MCF 10A (cell line): ENCODE results near the gene CHRNA4. TPM values are rescaled to one million over a fixed set of nuclear protein-coding genes. Genes with fewer than 3 reads are reported as not detected.

Experiments used
- BruUV-seq: library from RNA; stranded (reverse); fragments of 400-500 nt; replicated peaks from 2 replicates; lab custom pipeline; 2021; lab: Mats Ljungman, UMichigan
- CTCF ChIA-PET: fragments of 300-600 bp; sonication (Branson Sonifier 250); formaldehyde crosslinking; extraction: SDS; loops from one replicate; lab custom pipeline; 2021; ENCODE audit warnings: antibody characterized with exemption, inconsistent platforms; lab: Yijun Ruan, JAX
- POLR2A ChIA-PET: fragments of 300-600, 350-650 bp; sonication (Branson Sonifier 250); formaldehyde crosslinking; extraction: SDS; loops from one replicate; lab custom pipeline; 2020; ENCODE audit warnings: antibody characterized with exemption, inconsistent platforms; lab: Yijun Ruan, JAX
- DNase-seq: peaks from one replicate; pipeline ENCODE4 v3.0.0-alpha.2; 2018; ENCODE audit not compliant: unreplicated experiment
- H3K27ac Mint-ChIP-seq: one replicate; pipeline ENCODE4 v1.8.0; 2022; ENCODE audit warnings: mild to moderate bottlenecking, low read depth, mixed read lengths; ENCODE audit not compliant: unreplicated experiment
- H3K27me3 Mint-ChIP-seq: one replicate; pipeline ENCODE4 v1.8.0; 2022; ENCODE audit warnings: mixed read lengths; ENCODE audit not compliant: insufficient read depth, unreplicated experiment
- H3K36me3 Mint-ChIP-seq: one replicate; pipeline ENCODE4 v1.8.0; 2022; ENCODE audit warnings: mild to moderate bottlenecking, moderate library complexity, mixed read lengths; ENCODE audit not compliant: insufficient read depth, unreplicated experiment
- H3K4me1 Mint-ChIP-seq: one replicate; pipeline ENCODE4 v1.8.0; 2022; ENCODE audit warnings: mixed read lengths; ENCODE audit not compliant: insufficient read depth, unreplicated experiment
- H3K4me3 Mint-ChIP-seq: one replicate; pipeline ENCODE4 v1.8.0; 2022; ENCODE audit warnings: mild to moderate bottlenecking, moderate library complexity, mixed read lengths; ENCODE audit not compliant: unreplicated experiment
- H3K9me3 Mint-ChIP-seq: one replicate; pipeline ENCODE4 v1.8.0; 2022; ENCODE audit warnings: mixed read lengths; ENCODE audit not compliant: unreplicated experiment
- intact Hi-C: fragments of 100-400 bp; cut with micrococcal nuclease; formaldehyde crosslinking; loops from 2 replicates; pipeline ENCODE4 v1.14.1; 2022
- total RNA-seq: library from RNA; stranded (reverse); gene quantifications from 2 replicates; pipeline ENCODE4 v1.2.3, GENCODE V29; 2022
- TF ChIP-seq, protein P1 (sequence below): fragments of 200-600 bp; IDR thresholded peaks from one replicate; pipeline ENCODE4 v1.8.0; 2022; ENCODE audit warnings: antibody characterized with exemption, mild to moderate bottlenecking; ENCODE audit not compliant: unreplicated experiment

The CHRNA4 gene
- total RNA-seq, 1 experiment from 2014 or later, result not detected

DNA sequence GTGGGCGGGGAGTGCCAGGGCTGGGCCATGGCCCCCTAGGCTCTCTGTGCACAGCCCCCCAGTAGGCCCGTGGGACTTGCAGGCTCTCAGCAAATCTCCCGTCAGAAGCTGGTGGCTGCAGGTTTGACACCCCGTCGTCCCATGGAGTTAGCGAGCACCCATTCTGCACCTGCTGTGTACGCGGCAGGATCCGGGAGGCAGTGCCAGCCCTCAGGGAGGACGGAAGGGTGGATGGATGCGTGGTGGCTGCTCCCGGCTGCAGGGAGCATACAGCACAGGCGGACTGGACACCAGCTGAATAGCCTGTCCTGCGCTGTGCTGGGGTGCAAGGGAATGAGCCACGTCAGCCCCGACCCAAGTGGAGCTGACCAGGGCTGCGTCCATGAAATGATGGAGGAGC, 32.4 kb upstream of the CHRNA4 start:
- ChIA-PET POLR2A (no interaction called here), CTCF (interaction anchor here (0.5 to 1.0 kb wide), 3 partner anchors 48 to 103 kb away, joined by 3 read pairs; no protein-coding TSS in a partner anchor)
- no peak overlapping the region for H3K27ac Mint-ChIP-seq
- no peak overlapping the region for H3K4me3 Mint-ChIP-seq
- no TSS peak for BruUV-seq
- TF ChIP-seq, protein P1, sequence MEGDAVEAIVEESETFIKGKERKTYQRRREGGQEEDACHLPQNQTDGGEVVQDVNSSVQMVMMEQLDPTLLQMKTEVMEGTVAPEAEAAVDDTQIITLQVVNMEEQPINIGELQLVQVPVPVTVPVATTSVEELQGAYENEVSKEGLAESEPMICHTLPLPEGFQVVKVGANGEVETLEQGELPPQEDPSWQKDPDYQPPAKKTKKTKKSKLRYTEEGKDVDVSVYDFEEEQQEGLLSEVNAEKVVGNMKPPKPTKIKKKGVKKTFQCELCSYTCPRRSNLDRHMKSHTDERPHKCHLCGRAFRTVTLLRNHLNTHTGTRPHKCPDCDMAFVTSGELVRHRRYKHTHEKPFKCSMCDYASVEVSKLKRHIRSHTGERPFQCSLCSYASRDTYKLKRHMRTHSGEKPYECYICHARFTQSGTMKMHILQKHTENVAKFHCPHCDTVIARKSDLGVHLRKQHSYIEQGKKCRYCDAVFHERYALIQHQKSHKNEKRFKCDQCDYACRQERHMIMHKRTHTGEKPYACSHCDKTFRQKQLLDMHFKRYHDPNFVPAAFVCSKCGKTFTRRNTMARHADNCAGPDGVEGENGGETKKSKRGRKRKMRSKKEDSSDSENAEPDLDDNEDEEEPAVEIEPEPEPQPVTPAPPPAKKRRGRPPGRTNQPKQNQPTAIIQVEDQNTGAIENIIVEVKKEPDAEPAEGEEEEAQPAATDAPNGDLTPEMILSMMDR, result no peak
- intact Hi-C loops, result no loop called here
- no peaks in the 10 kb centered on the region for H3K36me3 Mint-ChIP-seq
- peaks cover 53% of the 10 kb centered on the region for H3K27me3 Mint-ChIP-seq
- no peaks in the 10 kb centered on the region for H3K4me1 Mint-ChIP-seq
- DNase-seq, result no peak
- H3K9me3 Mint-ChIP-seq, result peaks cover 7% of the 10 kb centered on the region

DNA sequence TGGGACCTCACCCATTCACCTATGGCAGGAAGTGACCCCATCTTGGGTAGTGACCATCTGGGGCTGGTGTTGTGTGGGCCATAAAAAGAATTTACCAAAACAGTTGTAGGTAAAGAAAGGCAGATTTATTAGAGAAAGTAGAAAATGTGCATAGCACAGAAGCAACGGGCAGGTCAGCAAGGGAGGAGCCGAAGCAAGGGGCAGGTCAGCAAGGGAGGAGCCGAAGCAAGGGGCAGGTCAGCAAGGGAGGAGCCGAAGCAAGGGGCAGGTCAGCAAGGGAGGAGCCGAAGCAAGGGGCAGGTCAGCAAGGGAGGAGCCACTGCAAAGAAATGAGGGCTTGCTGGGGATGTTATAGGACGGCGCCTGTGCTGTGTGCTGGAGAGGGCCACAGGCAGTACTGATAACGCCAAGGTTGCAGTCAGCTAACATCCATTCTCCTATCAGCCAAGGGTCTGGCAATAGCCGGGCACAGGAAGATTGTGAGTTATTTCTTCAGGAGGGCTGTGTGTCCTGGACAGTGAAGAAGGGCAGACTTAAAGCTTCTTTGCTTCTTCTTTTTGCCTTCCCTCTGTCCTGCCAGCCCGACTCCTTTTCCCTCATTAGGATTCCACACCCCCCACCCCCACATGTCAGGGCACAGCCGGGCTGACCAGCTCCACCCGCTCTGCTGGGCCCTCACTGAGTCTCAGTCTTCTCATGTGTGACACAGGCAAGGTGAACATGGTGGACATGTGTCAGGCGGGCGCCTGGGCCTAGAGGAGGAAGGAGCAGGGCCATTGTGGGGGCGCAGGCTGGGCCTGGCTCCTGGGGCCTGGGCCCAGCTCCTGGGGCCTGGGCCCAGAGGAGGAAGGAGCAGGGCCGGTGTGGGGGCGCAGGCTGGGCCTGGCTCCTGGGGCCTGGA, 31.6 kb upstream of the CHRNA4 start:
- Mint-ChIP-seq H3K4me3 (no peak overlapping the region), H3K9me3 (peaks cover 13% of the 10 kb centered on the region), H3K27ac (no peak overlapping the region), H3K36me3 (no peaks in the 10 kb centered on the region), H3K27me3 (peaks cover 45% of the 10 kb centered on the region), H3K4me1 (no peaks in the 10 kb centered on the region)
- no peak for DNase-seq
- CTCF ChIA-PET, result interaction anchor here (0.5 to 0.6 kb wide), 2 partner anchors 49 to 103 kb away, joined by 3 read pairs; no protein-coding TSS in a partner anchor
- intact Hi-C loops, result no loop called here
- POLR2A ChIA-PET, result no interaction called here
- BruUV-seq, result no TSS peak
- TF ChIP-seq, protein P1, result no peak

DNA sequence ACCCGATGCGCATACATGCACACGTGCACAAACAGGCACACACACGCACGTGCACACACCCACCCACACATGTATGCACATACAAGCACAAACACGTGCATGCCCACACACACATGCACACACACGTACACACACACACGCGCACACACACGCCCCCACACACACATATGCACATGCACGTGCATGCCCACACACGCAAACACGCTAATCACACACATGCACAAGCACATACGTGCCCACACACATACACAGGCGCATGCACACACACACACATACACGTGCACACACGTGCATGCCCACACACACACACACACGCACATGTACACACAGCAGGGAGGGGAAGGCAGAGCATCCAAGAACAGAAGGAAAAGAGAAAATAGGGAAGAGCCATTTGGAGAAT, 26.8 kb upstream of the CHRNA4 start:
- ChIA-PET CTCF (no interaction called here), POLR2A (no interaction called here)
- H3K4me1 Mint-ChIP-seq, result no peaks in the 10 kb centered on the region
- intact Hi-C loops, result no loop called here
- BruUV-seq, result no TSS peak
- H3K27me3 Mint-ChIP-seq, result peaks cover 17% of the 10 kb centered on the region
- no peak for DNase-seq
- H3K36me3 Mint-ChIP-seq, result no peaks in the 10 kb centered on the region
- H3K9me3 Mint-ChIP-seq, result peaks cover 39% of the 10 kb centered on the region
- TF ChIP-seq, protein P1, result no peak
- H3K27ac Mint-ChIP-seq, result no peak overlapping the region
- H3K4me3 Mint-ChIP-seq, result no peak overlapping the region

DNA sequence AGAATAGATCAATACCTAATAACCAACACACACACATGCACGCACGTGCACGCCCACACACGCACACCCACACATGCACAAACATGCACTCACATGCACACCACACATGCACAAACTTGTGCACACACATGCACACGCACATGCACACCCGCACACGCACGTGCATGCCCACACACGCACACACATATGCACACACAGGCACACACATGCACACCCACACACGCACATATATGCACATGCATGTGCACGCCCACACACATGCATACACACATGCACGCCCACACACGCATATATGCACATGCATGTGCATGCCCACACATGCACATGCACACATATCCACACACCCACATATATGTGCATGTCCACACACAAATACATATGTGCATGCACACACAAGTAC, 26.2 kb upstream of the CHRNA4 start:
- H3K27me3 Mint-ChIP-seq, result peaks cover 17% of the 10 kb centered on the region
- H3K9me3 Mint-ChIP-seq, result peaks cover 39% of the 10 kb centered on the region
- H3K36me3 Mint-ChIP-seq, result no peaks in the 10 kb centered on the region
- DNase-seq, result no peak
- no TSS peak for BruUV-seq
- intact Hi-C loops, result no loop called here
- ChIA-PET CTCF (no interaction called here), POLR2A (no interaction called here)
- H3K4me3 Mint-ChIP-seq, result no peak overlapping the region
- H3K4me1 Mint-ChIP-seq, result no peaks in the 10 kb centered on the region
- TF ChIP-seq, protein P1, result no peak
- H3K27ac Mint-ChIP-seq, result no peak overlapping the region
